HepG2 (cell line): ENCODE measurements around the gene DRC7. TPM values are rescaled to one million over a fixed set of nuclear protein-coding genes. Genes with fewer than 3 reads are reported as not detected.

Source experiments
- CHD4 ChIP-seq: fragments of 200-600 bp; sonication (generic); IDR thresholded peaks from 2 replicates; pipeline ENCODE4 v1.7.0; 2017; ENCODE audit warnings: mild to moderate bottlenecking, low read length, borderline replicate concordance
- ESRRA ChIP-seq: sonication (generic); formaldehyde crosslinking; IDR thresholded peaks from 2 replicates; pipeline ENCODE4 v1.5.1; 2020; ENCODE audit warnings: mild to moderate bottlenecking, low read depth, missing genetic modification reagents
- HDAC2 ChIP-seq: sonication (generic); formaldehyde crosslinking; IDR thresholded peaks from 2 replicates; pipeline ENCODE4 v1.4.0; 2020; ENCODE audit warnings: missing genetic modification reagents
- HES4 ChIP-seq: sonication (generic); formaldehyde crosslinking; IDR thresholded peaks from 2 replicates; pipeline ENCODE4 v1.9.0; 2021; ENCODE audit warnings: mild to moderate bottlenecking, missing genetic modification reagents, borderline replicate concordance
- HNF1B ChIP-seq: sonication (generic); formaldehyde crosslinking; IDR thresholded peaks from 2 replicates; pipeline ENCODE4 v1.5.1; 2020; ENCODE audit warnings: mild to moderate bottlenecking, moderate library complexity, missing genetic modification reagents
- HNRNPUL1 ChIP-seq: fragments of 200-400 bp; formaldehyde crosslinking; IDR thresholded peaks from 2 replicates; pipeline ENCODE4 v1.6.1; 2017; ENCODE audit warnings: low read depth, mild to moderate bottlenecking, low read length, moderate library complexity
- MTF2 ChIP-seq: sonication (generic); formaldehyde crosslinking; IDR thresholded peaks from 2 replicates; pipeline ENCODE4 v1.5.0; 2020; ENCODE audit warnings: missing genetic modification reagents, borderline replicate concordance
- SP2 ChIP-seq: sonication (generic); formaldehyde crosslinking; IDR thresholded peaks from 2 replicates; pipeline ENCODE4 v1.5.1; 2020; ENCODE audit warnings: mild to moderate bottlenecking, missing genetic modification reagents
- SYNCRIP ChIP-seq: fragments of 200-400 bp; formaldehyde crosslinking; IDR thresholded peaks from 2 replicates; pipeline ENCODE4 v1.6.1; 2018; ENCODE audit warnings: mild to moderate bottlenecking, low read depth, low read length; ENCODE audit not compliant: insufficient read depth
- ZBTB2 ChIP-seq: sonication (generic); formaldehyde crosslinking; IDR thresholded peaks from 2 replicates; pipeline ENCODE4 v1.8.0; 2022; ENCODE audit warnings: low read depth, missing genetic modification reagents
- ZNF101 ChIP-seq: sonication (generic); formaldehyde crosslinking; IDR thresholded peaks from 2 replicates; pipeline ENCODE4 v1.4.0; 2020; ENCODE audit warnings: mild to moderate bottlenecking, low read depth, missing genetic modification reagents, borderline replicate concordance
- ZNF232 ChIP-seq: sonication (generic); formaldehyde crosslinking; IDR thresholded peaks from 2 replicates; pipeline ENCODE4 v1.4.0; 2020; ENCODE audit warnings: missing genetic modification reagents, borderline replicate concordance
- ZNF407 ChIP-seq: sonication (generic); formaldehyde crosslinking; IDR thresholded peaks from one replicate; pipeline ENCODE4 v1.5.1; 2020; ENCODE audit warnings: mild to moderate bottlenecking, missing genetic modification reagents; ENCODE audit errors: not compliant biosample characterization
- ZNF430 ChIP-seq: sonication (generic); formaldehyde crosslinking; IDR thresholded peaks from 2 replicates; pipeline ENCODE4 v1.9.0; 2021; ENCODE audit warnings: mild to moderate bottlenecking, missing genetic modification reagents
- ZNF513 ChIP-seq: sonication (generic); formaldehyde crosslinking; conservative IDR thresholded peaks from 2 replicates; pipeline ENCODE4 v1.5.0; 2020; ENCODE audit warnings: missing genetic modification reagents
- polyA plus RNA-seq, 8 experiments: library from polyadenylated mRNA; depleted of rRNA in 3 of 8; stranded (reverse) in 7 of 8; unstranded in 1 of 8; fragments of >200 nt; fragmentation: Illumina TruSeq in 4 of 8; extraction: Trizol in 4 of 8; gene quantifications; 2 replicates each; pipeline versions ENCODE4 v1.2.1 to v1.2.3, GENCODE V29; 2011 to 2016; ENCODE audit warnings: low read depth in 4 of 8, missing spikeins in 1 of 8, mixed read lengths in 1 of 8; ENCODE audit not compliant: insufficient read depth in 1 of 8
- total RNA-seq, 5 experiments: library from RNA; depleted of rRNA; stranded (reverse); fragments of >200 nt; fragmentation: Illumina TruSeq; extraction: Trizol; gene quantifications; 2 replicates each; pipeline ENCODE4 v1.2.3, GENCODE V29; 2016; ENCODE audit warnings: low read depth in 1 of 5

DRC7 gene
- total and polyA plus RNA-seq, 2 of the 13 experiments (the other 11 are each of a cell fraction or from before 2014, with no cell fraction given) = 2.7 to 3.4 TPM

GRCh38 chr16:57667526-57668262 lies 26.9 kb upstream of the DRC7 start (continued):
- no peak for TF ChIP-seq ZBTB2 (CRISPR knock-in tag)
- TF ChIP-seq MTF2 (CRISPR knock-in tag) = peak; percentile 59; the same call in 1 of the 2 replicates
- TF ChIP-seq SYNCRIP = no peak
- peak; percentile 38 for TF ChIP-seq ZNF407 (CRISPR knock-in tag)
- TF ChIP-seq HES4 (CRISPR knock-in tag) = no peak
- no peak for TF ChIP-seq SP2 (CRISPR knock-in tag)
- TF ChIP-seq CHD4 = peak; percentile 85
- peak; percentile 97 for TF ChIP-seq ESRRA
- TF ChIP-seq HNRNPUL1 = no peak
- peak; percentile 92 for TF ChIP-seq HDAC2
- TF ChIP-seq ZNF513 (CRISPR knock-in tag) = no peak
- TF ChIP-seq HNF1B (CRISPR knock-in tag) = peak; percentile 95
- no peak for TF ChIP-seq ZNF232 (CRISPR knock-in tag)
- no peak; the same call in 1 of the 2 replicates for TF ChIP-seq ZNF101 (CRISPR knock-in tag)
- peak; percentile 98; the same call in 1 of the 2 replicates for TF ChIP-seq ZNF430 (CRISPR knock-in tag)
